ENCODE results near the gene CACNA1S. TPM values are rescaled to one million over a fixed set of nuclear protein-coding genes. Genes with fewer than 3 reads are reported as not detected.
A peak's percentile ranks its signal among the peaks of the same experiment; 100 is the strongest.

Gene CACNA1S
- total RNA-seq, 1 donor from 2014 or later = 0.07 TPM

DNA sequence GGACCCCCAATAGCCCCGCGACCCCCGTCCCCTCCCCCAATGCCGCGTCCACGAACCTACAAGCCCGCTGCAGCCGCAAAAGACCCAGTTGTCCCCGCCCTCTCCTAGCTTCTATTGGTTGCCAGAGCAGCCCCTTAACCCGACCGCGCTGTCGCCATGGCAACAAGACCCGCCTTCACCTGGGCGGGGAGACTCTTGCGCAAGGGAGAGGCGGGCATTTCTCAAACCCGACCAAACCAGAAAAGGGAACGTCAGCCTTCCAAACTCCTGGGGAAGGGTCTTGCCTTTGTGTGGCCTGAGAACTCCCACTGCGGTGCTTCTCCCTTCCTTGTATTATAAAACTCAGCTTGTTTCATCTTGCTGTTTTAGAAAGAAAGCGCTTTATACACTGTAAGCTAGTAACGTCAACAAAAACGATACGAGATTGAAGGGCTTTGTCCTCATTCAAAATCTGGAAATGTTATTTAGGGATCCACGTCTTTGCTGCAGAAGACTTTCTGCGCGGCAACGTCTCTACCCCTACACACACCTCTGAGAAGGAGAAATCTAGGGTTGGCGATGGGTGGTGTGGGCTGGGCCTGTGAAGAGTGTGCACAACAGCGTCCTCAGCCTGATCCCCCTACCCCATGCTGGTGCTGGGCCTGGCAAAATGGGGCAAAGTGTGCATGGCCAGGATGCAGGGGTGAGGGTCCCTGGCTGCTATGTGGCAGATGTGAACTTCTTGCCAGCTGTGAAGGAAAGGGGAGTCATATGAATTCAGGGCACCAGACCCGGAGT lies 42.4 kb upstream of the CACNA1S start, which contains the start of gene TMEM9:
Gene TMEM9, minus strand, starts transcription at position 86 of the 777 bp plus-strand sequence. CDS start 551 bp downstream, outside the sequence.
- peak; percentile 100 for DNase-seq
- TF ChIP-seq CTCF (IDR thresholded peaks at IDR 0.05; ENCODE audit: partially characterized antibody, unreplicated experiment) = no peak

GRCh38 chr1:201153474-201154388 lies 41.5 kb upstream of the CACNA1S start:
- DNase-seq = no peak
- Mint-ChIP-seq H3K4me3 (ENCODE audit: unreplicated experiment) (peak overlapping the region; percentile 96), H3K27me3 (ENCODE audit: unreplicated experiment) (peaks cover 6% of the 10 kb centered on the region), H3K36me3 (ENCODE audit: unreplicated experiment) (peaks cover 19% of the 10 kb centered on the region), H3K4me1 (ENCODE audit: low read depth, unreplicated experiment) (peaks cover 10% of the 10 kb centered on the region), H3K9me3 (ENCODE audit: unreplicated experiment) (peaks cover 4% of the 10 kb centered on the region), H3K27ac (ENCODE audit: unreplicated experiment) (peak overlapping the region; percentile 98)
- TF ChIP-seq CTCF (IDR thresholded peaks at IDR 0.05; ENCODE audit: partially characterized antibody, unreplicated experiment) = no peak

More for the DNA sequence above, 42.4 kb upstream of the CACNA1S start, which contains the start of gene TMEM9:
- Mint-ChIP-seq H3K9me3 (ENCODE audit: unreplicated experiment) (peaks cover 4% of the 10 kb centered on the region), H3K36me3 (ENCODE audit: unreplicated experiment) (peaks cover 19% of the 10 kb centered on the region), H3K27me3 (ENCODE audit: unreplicated experiment) (peaks cover 6% of the 10 kb centered on the region), H3K4me3 (ENCODE audit: unreplicated experiment) (peak within 1 kb of the TSS; percentile 96), H3K27ac (ENCODE audit: unreplicated experiment) (peak within 1 kb of the TSS; percentile 98), H3K4me1 (ENCODE audit: low read depth, unreplicated experiment) (peaks cover 10% of the 10 kb centered on the region)

DNA sequence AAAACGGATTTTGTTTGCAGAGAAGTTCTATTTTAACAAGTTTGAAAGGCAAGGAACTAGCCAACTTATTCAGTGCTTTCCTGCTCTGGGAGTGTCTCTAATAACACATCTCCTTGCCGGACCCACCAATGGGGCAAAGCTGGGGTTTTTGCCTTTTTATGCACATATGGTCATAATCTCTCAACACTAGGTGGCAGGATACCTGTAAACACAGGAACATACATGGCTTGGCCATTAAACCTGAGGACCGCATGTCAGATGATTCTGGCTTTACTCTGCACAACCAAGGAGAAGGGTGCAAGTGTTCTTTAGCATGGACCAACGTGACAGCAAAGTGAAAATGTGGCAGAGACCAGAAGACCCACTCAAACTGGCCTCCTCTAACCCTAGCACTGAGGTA lies 37.2 kb upstream of the CACNA1S start:
- TF ChIP-seq CTCF (IDR thresholded peaks at IDR 0.05; ENCODE audit: partially characterized antibody, unreplicated experiment) = no peak
- DNase-seq = no peak
- Mint-ChIP-seq H3K4me1 (ENCODE audit: low read depth, unreplicated experiment) (peaks cover 12% of the 10 kb centered on the region), H3K27ac (ENCODE audit: unreplicated experiment) (no peak overlapping the region), H3K27me3 (ENCODE audit: unreplicated experiment) (peaks cover 9% of the 10 kb centered on the region), H3K9me3 (ENCODE audit: unreplicated experiment) (peaks cover 1% of the 10 kb centered on the region), H3K36me3 (ENCODE audit: unreplicated experiment) (peaks cover 5% of the 10 kb centered on the region), H3K4me3 (ENCODE audit: unreplicated experiment) (no peak overlapping the region)

DNA sequence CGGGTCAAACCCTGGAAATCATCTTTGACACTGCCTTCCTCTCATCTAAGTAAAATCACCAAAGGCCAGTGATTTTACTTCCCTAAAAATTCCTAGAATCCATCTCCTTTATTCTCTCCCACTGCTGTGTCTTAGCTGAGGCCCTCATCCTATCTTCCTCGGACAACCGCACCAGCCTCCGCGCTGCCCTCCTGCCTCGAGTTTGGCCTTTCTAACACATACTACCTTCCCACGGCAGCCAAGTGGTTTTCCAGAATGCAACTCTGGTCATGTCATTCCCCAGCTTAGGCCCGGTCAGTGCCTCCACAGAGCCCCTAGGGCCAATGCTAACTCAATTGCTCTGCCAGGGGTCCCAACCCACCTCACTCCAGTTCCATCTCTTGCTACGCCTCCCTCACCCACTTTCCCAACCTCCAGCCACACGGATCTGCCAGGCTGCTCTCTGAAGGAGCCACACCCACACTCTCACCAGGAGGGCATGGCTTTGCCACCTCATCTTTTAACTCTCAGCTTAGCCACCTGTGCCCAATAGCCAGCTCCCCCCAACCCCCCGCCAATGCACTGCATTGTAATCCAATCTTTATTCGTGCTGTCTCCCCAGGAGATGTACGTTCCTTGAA lies 35.3 kb upstream of the CACNA1S start:
- H3K36me3 Mint-ChIP-seq (ENCODE audit: unreplicated experiment) = peaks cover 5% of the 10 kb centered on the region
- H3K27me3 Mint-ChIP-seq (ENCODE audit: unreplicated experiment) = peaks cover 4% of the 10 kb centered on the region
- peaks cover 3% of the 10 kb centered on the region for H3K9me3 Mint-ChIP-seq (ENCODE audit: unreplicated experiment)
- no peak for DNase-seq
- H3K4me3 Mint-ChIP-seq (ENCODE audit: unreplicated experiment) = no peak overlapping the region
- H3K27ac Mint-ChIP-seq (ENCODE audit: unreplicated experiment) = no peak overlapping the region
- peaks cover 14% of the 10 kb centered on the region for H3K4me1 Mint-ChIP-seq (ENCODE audit: low read depth, unreplicated experiment)
- no peak for TF ChIP-seq CTCF (IDR thresholded peaks at IDR 0.05; ENCODE audit: partially characterized antibody, unreplicated experiment)
